Activated naive CD4-positive, alpha-beta T cell treated with anti-CD3 and anti-CD28 coated beads, Interleukin-2, amount 10 ng/mL, durations not matched to agents 5 hours and 36 hours (primary cell): ENCODE results near the gene SPATA32. TPM values are rescaled to one million over a fixed set of nuclear protein-coding genes. Genes with fewer than 3 reads are reported as not detected.

Experiments
- total RNA-seq, 2 experiments: library from RNA; stranded (reverse); gene quantifications; one replicate each; pipeline ENCODE4 v1.2.3, GENCODE V29; 2021

Gene SPATA32, protein sequence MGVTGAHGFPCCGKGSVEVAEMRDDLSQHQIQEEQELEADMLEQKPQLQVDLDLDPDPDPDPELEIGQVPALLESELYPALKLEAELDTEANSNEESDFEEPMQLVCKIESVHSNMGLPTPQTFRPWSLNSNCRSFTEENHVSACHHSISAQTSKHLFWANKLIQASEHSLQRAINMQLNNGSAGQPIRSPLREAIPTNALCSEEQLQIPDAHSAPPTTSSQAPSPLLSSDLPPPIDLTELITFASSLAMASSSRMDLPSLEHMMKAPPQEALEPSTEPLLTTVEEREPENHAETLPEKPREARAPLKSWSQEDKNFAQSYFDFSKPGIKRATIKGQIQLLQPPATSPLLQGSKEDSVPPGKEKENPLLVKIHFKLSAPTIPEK
- under 1 TPM; 0.18 to 0.43 TPM for total RNA-seq

DNA sequence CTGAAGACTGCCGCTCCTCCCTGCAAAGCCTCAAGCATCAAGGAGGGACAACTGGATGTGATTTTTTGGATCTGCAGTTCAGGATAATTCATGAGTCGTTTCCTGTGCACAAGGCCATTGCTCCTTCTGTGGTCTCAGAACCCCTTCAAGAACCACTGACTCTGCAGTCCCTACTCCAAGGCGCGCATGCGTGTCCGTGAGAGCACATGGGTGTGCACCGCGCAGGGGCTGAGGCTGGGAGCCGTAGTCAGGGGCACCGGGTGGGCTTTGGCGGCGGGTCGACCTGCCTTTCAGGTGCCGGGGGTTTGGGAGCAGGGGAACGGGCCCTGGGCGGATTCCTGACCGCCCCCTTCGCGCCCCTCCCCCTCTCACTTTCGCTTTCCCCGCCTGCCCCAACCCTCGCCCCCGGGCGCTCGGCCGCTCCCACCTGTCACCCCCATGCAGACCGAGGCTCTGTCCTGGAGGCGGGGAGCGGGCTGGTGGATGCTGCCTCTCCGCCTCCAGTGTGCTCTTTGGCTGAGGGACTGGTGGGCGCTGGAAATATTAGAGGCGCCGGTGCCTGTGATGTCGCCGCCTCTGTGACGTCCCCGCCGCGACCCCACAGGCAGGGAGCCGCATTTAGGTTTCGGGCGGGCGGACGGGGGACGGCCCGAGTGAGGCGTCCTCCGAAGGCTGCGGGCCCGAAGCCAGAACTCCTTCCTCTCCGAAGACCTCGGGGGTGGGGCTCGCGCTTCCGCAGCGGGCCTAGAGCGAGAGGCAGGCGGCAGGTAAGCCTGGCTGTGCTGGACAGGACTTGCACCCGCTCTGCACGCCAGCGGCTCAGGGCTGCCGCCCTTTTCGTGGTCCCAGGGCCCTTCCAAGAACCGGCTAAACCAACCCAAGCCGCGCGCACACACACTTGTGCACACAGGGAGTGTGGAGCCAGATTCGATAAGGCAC is at the start of gene SPATA32:
Gene SPATA32, minus strand, starts transcription at position 518 of the 939 bp plus-strand sequence. Its CDS starts 78 bp downstream, at position 440.

DNA sequence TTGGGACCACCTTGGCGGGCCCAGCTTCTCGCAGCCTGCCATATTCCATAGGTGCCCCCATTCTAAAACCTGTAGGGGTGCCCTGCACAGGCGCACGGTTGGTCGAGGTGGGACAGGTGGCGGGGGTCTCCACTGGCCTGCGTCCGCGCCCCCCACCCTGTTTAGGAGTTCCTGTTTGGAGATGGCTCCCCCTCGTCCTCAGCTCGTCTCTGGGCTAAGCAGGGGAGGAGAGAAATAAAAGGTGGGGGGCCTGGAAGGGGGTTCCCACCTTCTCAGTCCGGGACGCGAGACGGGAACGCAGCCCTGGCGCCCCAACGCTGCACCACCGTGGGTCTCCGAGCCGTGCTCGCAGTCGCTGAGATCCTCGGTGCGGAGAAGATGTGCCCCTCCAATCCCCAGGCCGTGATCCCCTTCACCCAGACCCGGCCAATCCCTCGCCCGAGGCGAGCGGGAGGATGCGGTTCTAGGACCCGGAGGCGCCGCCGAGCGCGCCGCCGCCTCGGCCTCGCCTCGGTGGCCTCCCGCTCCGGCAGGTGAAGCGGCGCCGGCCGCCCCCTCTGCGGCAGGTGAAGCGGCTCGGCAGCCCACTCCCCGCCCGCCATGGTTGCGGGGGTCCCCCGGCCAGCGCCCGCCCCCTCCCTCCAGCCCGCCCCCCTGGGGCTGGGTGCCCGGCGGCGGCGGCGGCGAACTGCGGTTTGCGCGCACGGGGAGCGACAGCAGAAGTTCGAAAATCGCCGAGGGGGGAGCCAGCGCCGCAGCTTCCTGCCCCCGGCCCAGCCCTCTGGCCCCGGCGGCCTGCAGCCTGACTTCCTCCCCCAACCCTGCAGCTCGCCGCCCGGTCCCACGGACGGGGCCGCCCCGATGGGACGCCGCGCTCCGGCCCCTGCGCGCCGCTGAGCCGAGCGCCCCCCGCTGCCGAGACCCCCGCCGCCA is 40.5 kb downstream of the SPATA32 start, which contains the start of gene FMNL1:
Gene FMNL1, plus strand, starts transcription at position 805 of the 933 bp plus-strand sequence. CDS start 240 bp downstream, outside the sequence.

Other genes starting within 250 kb of the SPATA32 start
- 10 to 100 TPM; 28.7 to 28.9 TPM for gene DCAKD, start 210.5 kb downstream of the SPATA32 start, total RNA-seq
- gene NMT1, start 200.8 kb downstream of the SPATA32 start, total RNA-seq: 100 to 1,000 TPM; 108 to 116 TPM
- 1 to 10 TPM; 2.4 to 3.7 TPM for gene PLCD3, start 129.6 kb downstream of the SPATA32 start, total RNA-seq
- 10 to 100 TPM; 16.7 to 17.4 TPM for gene ACBD4, start 126.4 kb downstream of the SPATA32 start, total RNA-seq
- gene HEXIM1, start 113.6 kb downstream of the SPATA32 start, total RNA-seq: 10 to 100 TPM; 28.3 to 29.5 TPM
- 1 to 10 TPM; 6.6 to 8.3 TPM for gene HEXIM2, start 100.2 kb downstream of the SPATA32 start, total RNA-seq
- gene FMNL1, start 40.2 kb downstream of the SPATA32 start, total RNA-seq: 100 to 1,000 TPM; 380 to 388 TPM
- 10 to 100 TPM; 23.4 to 25.1 TPM for gene MAP3K14, start 54.9 kb upstream of the SPATA32 start, total RNA-seq
- 10 to 100 TPM; 84.7 to 85.5 TPM for gene ARHGAP27, start 170.8 kb upstream of the SPATA32 start, total RNA-seq
- gene PLEKHM1, start 228.6 kb upstream of the SPATA32 start, total RNA-seq: 10 to 100 TPM; 47.9 to 52.2 TPM